Aorta (tissue), 5 donors: ENCODE measurements around the gene CDC14A. TPM values are rescaled to one million over a fixed set of nuclear protein-coding genes. Genes with fewer than 3 reads are reported as not detected.

ENCODE experiments used
- ATAC-seq: fragments of 200-7000 bp; cut with Tn5 transposase; one replicate; pipeline ENCODE4 v1.9.1; 2022; ENCODE audit warnings: moderate library complexity; ENCODE audit not compliant: low FRiP score
- DNase-seq, 2 donors: peaks; one replicate each; pipeline ENCODE4 v3.0.0-alpha.2; 2020
- H3K27ac ChIP-seq, 2 donors: one replicate each; pipeline ENCODE4 v1.5.1; 2013; ENCODE audit warnings: low read length in 2 of 2, mild to moderate bottlenecking in 2 of 2, moderate library complexity in 2 of 2, control low read depth in 1 of 2, inconsistent platforms in 1 of 2, low read depth in 1 of 2
- H3K27me3 ChIP-seq, 2 donors: one replicate each; pipeline ENCODE4 v1.6.1; 2013; ENCODE audit warnings: control low read depth in 1 of 2, low read length in 1 of 2, mild to moderate bottlenecking in 1 of 2, moderate library complexity in 1 of 2; ENCODE audit not compliant: insufficient read depth in 2 of 2, control insufficient read depth in 1 of 2
- H3K36me3 ChIP-seq, 2 donors: one replicate each; pipeline ENCODE4 v1.6.1; 2013; ENCODE audit warnings: control low read depth in 1 of 2, low read length in 1 of 2, mild to moderate bottlenecking in 1 of 2; ENCODE audit not compliant: insufficient read depth in 2 of 2, control insufficient read depth in 1 of 2
- H3K4me1 ChIP-seq, 2 donors: one replicate each; pipeline ENCODE4 v1.6.1; 2013; ENCODE audit warnings: low read length in 2 of 2, control low read depth in 1 of 2, mild to moderate bottlenecking in 1 of 2, moderate library complexity in 1 of 2; ENCODE audit not compliant: insufficient read depth in 2 of 2, control insufficient read depth in 1 of 2
- H3K4me3 ChIP-seq, 2 donors: one replicate each; pipeline ENCODE4 v1.5.1; 2013; ENCODE audit warnings: low read length in 2 of 2, control low read depth in 1 of 2, mild to moderate bottlenecking in 1 of 2
- H3K9me3 ChIP-seq: one replicate; pipeline ENCODE4 v1.6.1; 2013; ENCODE audit warnings: mild to moderate bottlenecking, low read length; ENCODE audit not compliant: control insufficient read depth
- WGBS, 2 donors: extraction: QIAGEN DNeasy Blood & Tissue Kit; methylation state at CpG; one replicate each; pipeline ENCODE4 v1.1.7; 2013; 5-methylcytosine and 5-hydroxymethylcytosine counted together
- intact Hi-C, 2 donors: fragments of 100-400 bp; cut with DNase I; formaldehyde crosslinking; loops; one replicate each; pipeline versions ENCODE4 v1.14.2 to v1.15.0; 2022
- polyA plus RNA-seq, 2 donors: library from polyadenylated mRNA; stranded (reverse); fragments of 200-250 nt; gene quantifications; one replicate each; pipeline ENCODE4 v1.2.3, GENCODE V29; 2013
- total RNA-seq, 2 donors: library from RNA; stranded (reverse); fragmentation: NEBNext Ultra II Directional; extraction: Animal tissue kit (Norgen Biotek cat#: 25700); gene quantifications; one replicate each; pipeline ENCODE4 v1.2.1, GENCODE V29; 2021
- donor health status: healthy with polysubstance abuse.
- donor health status: Bipolar disorder and iron deficiency.
- donor health status: DM: no; HTN: no; CAD: no.
- donor health status: DM: no; HTN: no; CAD: no.
- donor health status: DM: yes; HTN: yes; CAD: no.

Gene CDC14A
- total and polyA plus RNA-seq, 4 donors = 0.88 to 14.0 (median 5.0) TPM

DNA sequence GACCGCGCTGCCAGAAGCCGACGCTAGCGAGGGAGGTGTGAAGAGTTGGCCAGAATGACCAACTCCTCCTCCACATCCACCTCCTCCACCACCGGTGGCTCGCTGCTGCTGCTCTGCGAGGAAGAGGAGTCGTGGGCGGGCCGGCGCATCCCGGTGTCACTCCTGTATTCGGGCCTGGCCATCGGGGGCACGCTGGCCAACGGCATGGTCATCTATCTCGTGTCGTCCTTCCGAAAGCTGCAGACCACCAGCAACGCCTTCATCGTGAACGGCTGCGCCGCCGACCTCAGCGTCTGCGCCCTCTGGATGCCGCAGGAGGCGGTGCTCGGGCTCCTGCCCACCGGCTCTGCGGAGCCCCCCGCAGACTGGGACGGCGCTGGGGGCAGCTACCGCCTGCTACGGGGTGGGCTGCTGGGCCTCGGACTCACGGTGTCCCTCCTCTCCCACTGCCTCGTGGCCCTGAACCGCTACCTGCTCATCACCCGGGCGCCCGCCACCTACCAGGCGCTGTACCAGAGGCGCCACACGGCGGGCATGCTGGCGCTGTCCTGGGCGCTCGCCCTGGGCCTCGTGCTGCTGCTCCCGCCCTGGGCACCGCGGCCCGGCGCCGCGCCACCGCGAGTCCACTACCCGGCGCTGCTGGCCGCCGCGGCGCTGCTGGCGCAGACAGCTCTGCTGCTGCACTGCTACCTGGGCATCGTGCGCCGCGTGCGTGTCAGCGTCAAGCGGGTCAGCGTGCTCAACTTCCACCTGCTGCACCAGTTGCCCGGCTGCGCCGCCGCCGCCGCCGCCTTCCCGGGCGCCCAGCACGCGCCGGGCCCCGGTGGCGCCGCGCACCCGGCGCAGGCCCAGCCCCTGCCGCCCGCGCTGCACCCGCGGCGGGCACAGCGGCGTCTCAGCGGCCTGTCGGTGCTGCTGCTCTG, 186.9 kb downstream of the CDC14A start:
- DNase-seq (peak; percentile 50 to 78), ATAC-seq (peak; percentile 70)
- Histone ChIP-seq H3K4me1 (no peaks in the 10 kb centered on the region), H3K9me3 (no peaks in the 10 kb centered on the region), H3K27me3 (no peaks in the 10 kb centered on the region), H3K27ac (no peak overlapping the region), H3K4me3 (peak overlapping the region; percentile 2 to 30), H3K36me3 (no peaks in the 10 kb centered on the region)
- WGBS, 2 donors = 0 to 1% methylated on average over 79 to 105 of the region's 105 CpGs
- intact Hi-C loops = loop anchor here in 1 of 2 donors (5.0 to 10.0 kb wide), 2 partner anchors 77 to 166 kb away; no protein-coding TSS in a partner anchor

DNA sequence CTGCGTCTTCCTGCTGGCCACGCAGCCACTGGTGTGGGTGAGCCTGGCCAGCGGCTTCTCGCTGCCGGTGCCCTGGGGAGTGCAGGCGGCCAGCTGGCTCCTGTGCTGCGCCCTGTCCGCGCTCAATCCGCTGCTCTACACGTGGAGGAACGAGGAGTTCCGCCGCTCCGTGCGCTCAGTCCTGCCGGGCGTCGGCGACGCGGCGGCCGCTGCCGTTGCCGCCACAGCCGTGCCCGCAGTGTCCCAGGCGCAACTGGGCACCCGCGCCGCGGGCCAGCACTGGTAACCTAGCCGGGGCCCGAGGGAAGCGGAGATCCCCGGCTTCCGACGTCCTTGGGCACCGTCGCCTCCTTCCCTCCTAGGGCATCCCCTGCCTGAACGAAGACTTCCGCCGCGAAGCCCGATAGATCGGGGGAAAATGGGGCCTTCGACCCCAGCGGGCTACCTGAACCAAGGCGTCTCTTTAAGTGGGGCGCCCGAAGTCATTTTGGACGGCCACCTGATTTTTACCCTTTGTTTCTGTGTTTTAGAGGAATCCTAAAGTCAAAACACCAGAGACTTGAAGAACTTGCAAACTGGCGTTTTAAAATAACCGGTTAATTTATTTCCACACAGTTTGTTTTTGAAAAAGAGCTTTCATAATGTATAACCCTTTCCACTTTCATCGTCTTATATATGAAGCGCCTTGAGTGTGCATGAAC, 187.7 kb downstream of the CDC14A start:
- Histone ChIP-seq H3K27me3 (no peaks in the 10 kb centered on the region), H3K27ac (no peak overlapping the region), H3K4me1 (no peaks in the 10 kb centered on the region), H3K36me3 (no peaks in the 10 kb centered on the region), H3K9me3 (no peaks in the 10 kb centered on the region), H3K4me3 (peak overlapping the region in 1 of 2 donors; percentile 30)
- DNase-seq (peak; percentile 53 to 78), ATAC-seq (peak; percentile 40)
- 10% methylated on average over 50 to 57 of the region's 57 CpGs for WGBS, 2 donors
- intact Hi-C loops = loop anchor here in 1 of 2 donors (5.0 to 10.0 kb wide), 2 partner anchors 78 to 165 kb away; no protein-coding TSS in a partner anchor

GRCh38 chr1:100542285-100542684, 190.0 kb downstream of the CDC14A start:
- H3K4me1 ChIP-seq = no peaks in the 10 kb centered on the region
- WGBS, 2 donors = 98 to 100% methylated on average over 2 of the region's 2 CpGs
- no peak for ATAC-seq

DNA sequence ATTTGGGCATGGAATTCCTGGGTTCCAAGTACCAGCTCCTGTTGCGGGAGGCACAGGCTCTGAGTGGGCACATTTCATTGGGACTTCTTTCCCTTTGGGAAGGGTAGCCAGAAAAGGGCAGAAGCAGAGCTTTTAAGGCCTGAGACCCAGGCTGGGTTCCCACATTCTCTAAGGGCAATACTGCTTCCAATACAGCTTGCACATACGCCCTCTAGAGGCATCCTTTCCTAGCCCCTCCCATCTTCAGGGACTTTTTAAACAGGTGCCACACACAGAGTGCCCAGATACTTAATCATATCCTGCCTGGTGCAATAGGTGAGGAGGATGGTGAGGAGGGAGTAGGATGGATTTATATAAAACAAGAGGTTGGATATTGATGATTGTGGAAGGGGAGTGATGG, 191.3 kb downstream of the CDC14A start:
- no peaks in the 10 kb centered on the region for H3K36me3 ChIP-seq
- no peak overlapping the region for H3K27ac ChIP-seq
- ATAC-seq = no peak
- DNase-seq = no peak
- no peaks in the 10 kb centered on the region for H3K9me3 ChIP-seq
- WGBS, 2 donors = 82 to 85% methylated on average over 2 of the region's 2 CpGs
- intact Hi-C loops = no loop called here
- no peaks in the 10 kb centered on the region for H3K4me1 ChIP-seq
- H3K4me3 ChIP-seq = no peak overlapping the region
- no peaks in the 10 kb centered on the region for H3K27me3 ChIP-seq

More at GRCh38 chr1:100542285-100542684, 190.0 kb downstream of the CDC14A start:
- H3K27me3 ChIP-seq = no peaks in the 10 kb centered on the region
- intact Hi-C loops = no loop called here
- no peaks in the 10 kb centered on the region for H3K9me3 ChIP-seq
- DNase-seq = no peak
- H3K27ac ChIP-seq = no peak overlapping the region
- no peak overlapping the region for H3K4me3 ChIP-seq
- no peaks in the 10 kb centered on the region for H3K36me3 ChIP-seq

DNA sequence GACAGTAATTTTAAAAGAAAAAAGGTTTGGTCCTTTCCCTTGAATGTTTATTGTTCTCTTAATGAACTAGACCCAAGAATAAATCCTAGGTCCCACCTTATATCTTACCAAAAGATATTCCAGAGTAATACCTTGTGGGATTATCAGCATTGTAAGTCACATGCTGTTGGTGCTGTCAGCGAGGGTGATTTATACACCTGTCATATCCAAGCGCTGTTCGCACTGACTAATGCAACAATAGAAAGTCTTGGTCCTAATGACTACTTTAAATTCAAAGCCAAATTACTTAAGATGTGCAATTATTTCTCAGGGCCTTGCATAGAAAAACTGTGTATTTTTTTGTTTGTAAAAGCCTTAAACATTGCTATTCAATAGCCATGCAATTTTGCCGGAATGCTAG, 192.5 kb downstream of the CDC14A start:
- Histone ChIP-seq H3K4me3 (no peak overlapping the region), H3K27me3 (no peaks in the 10 kb centered on the region), H3K4me1 (no peaks in the 10 kb centered on the region), H3K36me3 (no peaks in the 10 kb centered on the region), H3K27ac (no peak overlapping the region), H3K9me3 (no peaks in the 10 kb centered on the region)
- WGBS, 2 donors = 97 to 98% methylated on average over 4 of the region's 4 CpGs
- DNase-seq (no peak), ATAC-seq (no peak)
- intact Hi-C loops = no loop called here

- DNase-seq (no peak), ATAC-seq (no peak)
- H3K27ac ChIP-seq = no peak overlapping the region
- no peaks in the 10 kb centered on the region for H3K4me1 ChIP-seq
- H3K4me3 ChIP-seq = no peak overlapping the region
- intact Hi-C loops = no loop called here
- H3K27me3 ChIP-seq = no peaks in the 10 kb centered on the region
- no peaks in the 10 kb centered on the region for H3K9me3 ChIP-seq
- WGBS, 2 donors = 100% methylated on average over 1 of the region's 1 CpG
- H3K36me3 ChIP-seq = no peaks in the 10 kb centered on the region
Observed at GRCh38 chr1:100545855-100546254, 193.5 kb downstream of the CDC14A start.

GRCh38 chr1:100552031-100552430, 199.7 kb downstream of the CDC14A start:
- Histone ChIP-seq H3K27me3 (no peaks in the 10 kb centered on the region), H3K27ac (no peak overlapping the region), H3K9me3 (peaks cover 3% of the 10 kb centered on the region), H3K4me1 (no peaks in the 10 kb centered on the region), H3K4me3 (no peak overlapping the region), H3K36me3 (no peaks in the 10 kb centered on the region)
- ATAC-seq (no peak), DNase-seq (no peak)
- intact Hi-C loops = no loop called here
- 73 to 77% methylated on average over 2 of the region's 2 CpGs for WGBS, 2 donors

- H3K9me3 ChIP-seq = peaks cover 6% of the 10 kb centered on the region
- intact Hi-C loops = no loop called here
- no peak for DNase-seq
- no peak overlapping the region for H3K27ac ChIP-seq
- no peaks in the 10 kb centered on the region for H3K4me1 ChIP-seq
- no peaks in the 10 kb centered on the region for H3K36me3 ChIP-seq
- H3K27me3 ChIP-seq = no peaks in the 10 kb centered on the region
- ATAC-seq = no peak
- 48 to 50% methylated on average over 2 of the region's 2 CpGs for WGBS, 2 donors
- no peak overlapping the region for H3K4me3 ChIP-seq
Observed at GRCh38 chr1:100552922-100553321, 200.6 kb downstream of the CDC14A start.
